Measurements from ENCODE around the gene MEF2A. TPM values are rescaled to one million over a fixed set of nuclear protein-coding genes. Genes with fewer than 3 reads are reported as not detected.

Gene MEF2A
- total RNA-seq, 1 experiment from 2014 or later, result 19.6 TPM

- Histone ChIP-seq H3K27me3 (replicated peaks; ENCODE audit: control insufficient read depth, insufficient read depth, low read length) (no peaks in the 10 kb centered on the region), H3K4me1 (no peaks in the 10 kb centered on the region; the same call in 1 of the 2 replicates), H3K36me3 (ENCODE audit: control insufficient read depth, insufficient read depth, low read length) (no peaks in the 10 kb centered on the region), H3K4me3 (ENCODE audit: low read depth, low read length) (no peak overlapping the region), H3K9me3 (no peaks in the 10 kb centered on the region)
- DNase-seq, result no peak
- Mint-ChIP-seq H3K27ac (ENCODE audit: unreplicated experiment) (no peak overlapping the region), H3K9me3 (ENCODE audit: unreplicated experiment) (no peaks in the 10 kb centered on the region), H3K4me3 (ENCODE audit: unreplicated experiment) (no peak overlapping the region), H3K4me1 (ENCODE audit: low read depth, unreplicated experiment) (no peaks in the 10 kb centered on the region), H3K36me3 (ENCODE audit: insufficient read depth, unreplicated experiment) (peaks cover 10% of the 10 kb centered on the region), H3K27me3 (ENCODE audit: insufficient read depth, unreplicated experiment) (no peaks in the 10 kb centered on the region)
- no TSS peak for BruUV-seq (replicated peaks)
- ChIA-PET CTCF (no interaction called here), POLR2A (no interaction called here)
- intact Hi-C loops (cut with micrococcal nuclease; ENCODE audit: unreplicated experiment), result no loop called here
- no peak for TF ChIP-seq CTCF (IDR thresholded peaks at IDR 0.05; ENCODE audit: insufficient read depth in 1 of 2, low read depth in 1 of 2, low read length in 1 of 2, severe bottlenecking in 1 of 2, unreplicated experiment in 1 of 2)
Measured at GRCh38 chr15:99671926-99672635, 106.3 kb downstream of the MEF2A start.

GRCh38 chr15:99673111-99673510 lies 107.3 kb downstream of the MEF2A start:
- intact Hi-C loops (cut with micrococcal nuclease; ENCODE audit: unreplicated experiment), result no loop called here
- Mint-ChIP-seq H3K4me3 (ENCODE audit: unreplicated experiment) (no peak overlapping the region), H3K27me3 (ENCODE audit: insufficient read depth, unreplicated experiment) (no peaks in the 10 kb centered on the region), H3K27ac (ENCODE audit: unreplicated experiment) (no peak overlapping the region), H3K9me3 (ENCODE audit: unreplicated experiment) (no peaks in the 10 kb centered on the region), H3K36me3 (ENCODE audit: insufficient read depth, unreplicated experiment) (peaks cover 10% of the 10 kb centered on the region), H3K4me1 (ENCODE audit: low read depth, unreplicated experiment) (no peaks in the 10 kb centered on the region)
- Histone ChIP-seq H3K27me3 (replicated peaks; ENCODE audit: control insufficient read depth, insufficient read depth, low read length) (no peaks in the 10 kb centered on the region), H3K36me3 (ENCODE audit: control insufficient read depth, insufficient read depth, low read length) (no peaks in the 10 kb centered on the region), H3K4me1 (no peaks in the 10 kb centered on the region), H3K4me3 (ENCODE audit: low read depth, low read length) (no peak overlapping the region), H3K9me3 (no peaks in the 10 kb centered on the region)
- no peak for DNase-seq
- POLR2A ChIA-PET, result no interaction called here
- CTCF ChIA-PET, result no interaction called here
- no TSS peak for BruUV-seq (replicated peaks)
- no peak for TF ChIP-seq CTCF (IDR thresholded peaks at IDR 0.05; ENCODE audit: insufficient read depth in 1 of 2, low read depth in 1 of 2, low read length in 1 of 2, severe bottlenecking in 1 of 2, unreplicated experiment in 1 of 2)

GRCh38 chr15:99674279-99674678 lies 108.5 kb downstream of the MEF2A start:
- H3K4me1 ChIP-seq, result no peaks in the 10 kb centered on the region
- BruUV-seq (replicated peaks), result no TSS peak

More at GRCh38 chr15:99674279-99674678, 108.5 kb downstream of the MEF2A start:
- H3K36me3 ChIP-seq (ENCODE audit: control insufficient read depth, insufficient read depth, low read length), result no peaks in the 10 kb centered on the region
- H3K27me3 ChIP-seq (replicated peaks; ENCODE audit: control insufficient read depth, insufficient read depth, low read length), result no peaks in the 10 kb centered on the region
- ChIA-PET CTCF (no interaction called here), POLR2A (no interaction called here)
- Mint-ChIP-seq H3K9me3 (ENCODE audit: unreplicated experiment) (no peaks in the 10 kb centered on the region), H3K27me3 (ENCODE audit: insufficient read depth, unreplicated experiment) (no peaks in the 10 kb centered on the region), H3K36me3 (ENCODE audit: insufficient read depth, unreplicated experiment) (peaks cover 10% of the 10 kb centered on the region), H3K4me1 (ENCODE audit: low read depth, unreplicated experiment) (no peaks in the 10 kb centered on the region), H3K27ac (ENCODE audit: unreplicated experiment) (no peak overlapping the region), H3K4me3 (ENCODE audit: unreplicated experiment) (no peak overlapping the region)
- H3K4me3 ChIP-seq (ENCODE audit: low read depth, low read length), result no peak overlapping the region
- intact Hi-C loops (cut with micrococcal nuclease; ENCODE audit: unreplicated experiment), result no loop called here
- no peak for DNase-seq
- no peaks in the 10 kb centered on the region for H3K9me3 ChIP-seq
- TF ChIP-seq CTCF (IDR thresholded peaks at IDR 0.05; ENCODE audit: insufficient read depth in 1 of 2, low read depth in 1 of 2, low read length in 1 of 2, severe bottlenecking in 1 of 2, unreplicated experiment in 1 of 2), result no peak

Data from Caco-2 (cell line).